GM23338 (cell line): ENCODE measurements around the gene DAPK2. TPM values are rescaled to one million over a fixed set of nuclear protein-coding genes. Genes with fewer than 3 reads are reported as not detected.

Experiments
- ATAC-seq: fragments of 200-7000 bp; cut with Tn5 transposase; 3 replicates; pipeline ENCODE4 v1.9.1; 2020
- DNase-seq: peaks from one replicate; pipeline ENCODE4 v3.0.0-alpha.2; 2015; ENCODE audit warnings: low spot score
- H2AFZ ChIP-seq: fragments of 200-600 bp; sonication (generic); 2 replicates; pipeline ENCODE4 v1.8.0; 2016; ENCODE audit warnings: antibody characterized with exemption, mild to moderate bottlenecking, moderate library complexity
- H3F3A ChIP-seq: fragments of 200-600 bp; sonication (generic); replicated peaks from 2 replicates; pipeline ENCODE4 v1.8.0; 2017; ENCODE audit warnings: antibody characterized with exemption, mixed run types, low read depth
- H3K27ac ChIP-seq: fragments of 200-600 bp; sonication (generic); 2 replicates; pipeline ENCODE4 v1.6.1; 2016; ENCODE audit warnings: low read depth
- H3K27me3 ChIP-seq: fragments of 200-600 bp; sonication (generic); 2 replicates; pipeline ENCODE4 v1.8.0; 2016; ENCODE audit warnings: mild to moderate bottlenecking, mixed run types, moderate library complexity; ENCODE audit not compliant: insufficient read depth
- H3K36me3 ChIP-seq: fragments of 200-600 bp; sonication (generic); 2 replicates; pipeline ENCODE4 v1.8.0; 2016; ENCODE audit warnings: mild to moderate bottlenecking; ENCODE audit not compliant: insufficient read depth
- H3K4me1 ChIP-seq: fragments of 200-600 bp; sonication (generic); 2 replicates; pipeline ENCODE4 v1.8.0; 2016; ENCODE audit warnings: mild to moderate bottlenecking, moderate library complexity; ENCODE audit not compliant: insufficient read depth
- H3K4me2 ChIP-seq: fragments of 200-600 bp; sonication (generic); 2 replicates; pipeline ENCODE4 v1.7.1; 2017; ENCODE audit warnings: mixed run types
- H3K4me3 ChIP-seq: fragments of 200-600 bp; sonication (generic); 2 replicates; pipeline ENCODE4 v1.6.1; 2016; ENCODE audit warnings: mixed run types
- H3K79me2 ChIP-seq: fragments of 200-600 bp; sonication (generic); replicated peaks from 2 replicates; pipeline ENCODE4 v1.8.0; 2017; ENCODE audit warnings: mild to moderate bottlenecking; ENCODE audit not compliant: insufficient read depth
- H3K9me2 ChIP-seq: fragments of 200-600 bp; sonication (generic); 2 replicates; pipeline ENCODE4 v1.8.0; 2017; ENCODE audit not compliant: insufficient read depth
- H4K20me1 ChIP-seq: fragments of 200-600 bp; sonication (generic); replicated peaks from 2 replicates; pipeline ENCODE4 v1.8.0; 2017; ENCODE audit warnings: mild to moderate bottlenecking; ENCODE audit not compliant: insufficient read depth
- H3K27ac Mint-ChIP-seq: 2 replicates; pipeline ENCODE4 v1.8.0; 2020; ENCODE audit warnings: inconsistent platforms, mild to moderate bottlenecking, moderate library complexity, mixed read lengths
- H3K27me3 Mint-ChIP-seq: 3 replicates; pipeline ENCODE4 v1.8.0; 2022; ENCODE audit warnings: low read depth, mild to moderate bottlenecking, moderate library complexity, mixed read lengths, inconsistent platforms; ENCODE audit not compliant: insufficient read depth, poor library complexity
- H3K36me3 Mint-ChIP-seq: 3 replicates; pipeline ENCODE4 v1.8.0; 2021; ENCODE audit warnings: low read depth, mild to moderate bottlenecking, inconsistent platforms, moderate library complexity, mixed read lengths
- H3K4me1 Mint-ChIP-seq: 3 replicates; pipeline ENCODE4 v1.8.0; 2020; ENCODE audit warnings: mild to moderate bottlenecking, inconsistent platforms, mixed read lengths
- H3K4me3 Mint-ChIP-seq: 3 replicates; pipeline ENCODE4 v1.8.0; 2021; ENCODE audit warnings: moderate library complexity, mild to moderate bottlenecking, inconsistent platforms, mixed read lengths
- H3K9me3 Mint-ChIP-seq: 3 replicates; pipeline ENCODE4 v1.8.0; 2020; ENCODE audit warnings: moderate library complexity, mild to moderate bottlenecking, inconsistent platforms, mixed read lengths
- CREB1 ChIP-seq: fragments of 250-450 bp; sonication (Bioruptor Pico); IDR thresholded peaks from 2 replicates; pipeline ENCODE4 v1.5.0; 2020; ENCODE audit warnings: low read depth, mild to moderate bottlenecking, moderate library complexity
- CTCF ChIP-seq, 2 experiments: fragments of 200-600 bp in 1 of 2; sonication (generic) in 1 of 2; conservative IDR thresholded peaks; 2 replicates each; pipeline versions ENCODE4 v1.5.1 to v1.6.1; 2016 to 2017; ENCODE audit warnings: antibody characterized with exemption in 2 of 2, low read depth in 2 of 2, mild to moderate bottlenecking in 2 of 2, moderate library complexity in 1 of 2
- EZH2 ChIP-seq: fragments of 200-600 bp; sonication (generic); IDR thresholded peaks from one replicate; pipeline ENCODE4 v1.8.0; 2017; ENCODE audit warnings: antibody characterized with exemption, mild to moderate bottlenecking, low read depth; ENCODE audit not compliant: unreplicated experiment
- EZH2phosphoT487 ChIP-seq: fragments of 200-600 bp; sonication (generic); IDR thresholded peaks from one replicate; pipeline ENCODE4 v1.8.1; 2018; ENCODE audit warnings: antibody characterized with exemption; ENCODE audit not compliant: unreplicated experiment
- JUNB ChIP-seq: IDR thresholded peaks from one replicate; pipeline ENCODE4 v1.6.1; 2016; ENCODE audit warnings: antibody characterized with exemption; ENCODE audit not compliant: unreplicated experiment
- NANOG ChIP-seq: IDR thresholded peaks from 2 replicates; pipeline ENCODE4 v1.6.1; 2016; ENCODE audit warnings: antibody characterized with exemption, borderline replicate concordance
- ZNF114 ChIP-seq: fragments of 250-450 bp; sonication (Bioruptor Pico); IDR thresholded peaks from 2 replicates; pipeline ENCODE4 v1.5.0; 2020; ENCODE audit warnings: mild to moderate bottlenecking, moderate library complexity
- ZNF331 ChIP-seq: fragments of 250-450 bp; sonication (Bioruptor Pico); IDR thresholded peaks from 2 replicates; pipeline ENCODE4 v1.5.0; 2020; ENCODE audit warnings: low read depth, mild to moderate bottlenecking, moderate library complexity
- ZNF462 ChIP-seq: fragments of 250-450 bp; sonication (Bioruptor Pico); IDR thresholded peaks from 2 replicates; pipeline ENCODE4 v1.5.0; 2020; ENCODE audit warnings: mild to moderate bottlenecking, moderate library complexity
- polyA plus RNA-seq: library from polyadenylated mRNA; unstranded; fragments of >200 nt; fragmentation: Nextera tagmentation; extraction: Ambion mirVana; gene quantifications from 2 replicates; pipeline ENCODE4 v1.2.1, GENCODE V29; 2016
- total RNA-seq: library from RNA; depleted of rRNA; stranded (reverse); fragments of >200 nt; shearing (Covaris generic); gene quantifications from 2 replicates; pipeline ENCODE4 v1.2.3, GENCODE V29; 2014

The DAPK2 gene
- total and polyA plus RNA-seq, 2 experiments from 2014 or later, result 1.6 to 3.1 TPM

- H3K27ac Mint-ChIP-seq, result no peak overlapping the region
These were observed 34.5 kb downstream of the DAPK2 start for GRCh38 chr15:64011736-64012135.

More at GRCh38 chr15:64011736-64012135, 34.5 kb downstream of the DAPK2 start:
- no peaks in the 10 kb centered on the region for H4K20me1 ChIP-seq
- H3F3A ChIP-seq, result no peaks in the 10 kb centered on the region
- 0 out of 2 replicates have a peak, but pooled peaks cover 3% of the 10 kb centered on the region for H3K9me2 ChIP-seq
- no peaks in the 10 kb centered on the region for H3K9me3 Mint-ChIP-seq
- H3K4me1 Mint-ChIP-seq, result peaks cover 18% of the 10 kb centered on the region
- no peaks in the 10 kb centered on the region for H3K36me3 ChIP-seq
- no peaks in the 10 kb centered on the region for H3K79me2 ChIP-seq
- H3K4me2 ChIP-seq, result no peak overlapping the region
- no peak overlapping the region for H3K27ac ChIP-seq
- no peaks in the 10 kb centered on the region for H3K36me3 Mint-ChIP-seq
- H3K4me3 ChIP-seq, result no peak overlapping the region
- H3K4me1 ChIP-seq, result no peaks in the 10 kb centered on the region
- no peak overlapping the region for H3K4me3 Mint-ChIP-seq
- no peak overlapping the region for H2AFZ ChIP-seq
- H3K27me3 Mint-ChIP-seq, result peaks cover 2% of the 10 kb centered on the region
- no peaks in the 10 kb centered on the region for H3K27me3 ChIP-seq
- ATAC-seq, result no peak
- TF ChIP-seq EZH2phosphoT487 (no peak), ZNF114 (no peak), EZH2 (no peak), ZNF462 (CRISPR knock-in tag) (no peak), CREB1 (CRISPR knock-in tag) (no peak), JUNB (no peak), ZNF331 (no peak), NANOG (no peak), CTCF (conservative IDR thresholded peaks at IDR 0.05; ENCODE audit: low read depth in 2 of 2) (no peak)
- DNase-seq, result no peak
